ENCODE data around the gene TSPAN31.
"Not testable (repeated sequence)": the region's sequence is repeated elsewhere in the genome, so short reads cannot be mapped to it uniquely, and the experiment has no call there.

DNA sequence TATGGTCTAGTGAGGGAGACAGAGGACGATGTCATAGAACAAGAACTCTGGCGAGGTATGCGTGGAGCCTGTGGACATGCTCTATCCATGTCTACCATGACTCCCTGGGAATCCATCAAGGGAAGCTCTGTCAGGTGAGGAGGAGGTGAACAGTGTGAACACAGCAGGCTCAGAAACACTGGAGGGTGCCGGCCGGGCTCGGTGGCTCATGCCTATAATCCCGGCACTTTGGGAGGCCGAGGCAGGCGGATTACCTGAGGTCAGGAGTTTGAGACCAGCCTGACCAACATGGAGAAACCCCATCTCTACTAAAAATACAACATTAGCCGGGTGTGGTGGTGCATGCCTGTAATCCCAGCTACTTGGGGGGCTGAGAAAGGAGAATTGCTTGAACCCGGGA, 29.8 kb downstream of the TSPAN31 start:
- TF ChIP-seq, protein P1, sequence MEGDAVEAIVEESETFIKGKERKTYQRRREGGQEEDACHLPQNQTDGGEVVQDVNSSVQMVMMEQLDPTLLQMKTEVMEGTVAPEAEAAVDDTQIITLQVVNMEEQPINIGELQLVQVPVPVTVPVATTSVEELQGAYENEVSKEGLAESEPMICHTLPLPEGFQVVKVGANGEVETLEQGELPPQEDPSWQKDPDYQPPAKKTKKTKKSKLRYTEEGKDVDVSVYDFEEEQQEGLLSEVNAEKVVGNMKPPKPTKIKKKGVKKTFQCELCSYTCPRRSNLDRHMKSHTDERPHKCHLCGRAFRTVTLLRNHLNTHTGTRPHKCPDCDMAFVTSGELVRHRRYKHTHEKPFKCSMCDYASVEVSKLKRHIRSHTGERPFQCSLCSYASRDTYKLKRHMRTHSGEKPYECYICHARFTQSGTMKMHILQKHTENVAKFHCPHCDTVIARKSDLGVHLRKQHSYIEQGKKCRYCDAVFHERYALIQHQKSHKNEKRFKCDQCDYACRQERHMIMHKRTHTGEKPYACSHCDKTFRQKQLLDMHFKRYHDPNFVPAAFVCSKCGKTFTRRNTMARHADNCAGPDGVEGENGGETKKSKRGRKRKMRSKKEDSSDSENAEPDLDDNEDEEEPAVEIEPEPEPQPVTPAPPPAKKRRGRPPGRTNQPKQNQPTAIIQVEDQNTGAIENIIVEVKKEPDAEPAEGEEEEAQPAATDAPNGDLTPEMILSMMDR (IDR thresholded peaks at IDR 0.05), result not testable (repeated sequence)
- not testable (repeated sequence) for TF ChIP-seq POLR2A (IDR thresholded peaks at IDR 0.05)
